ENCODE data around the gene ARSD.

DNA sequence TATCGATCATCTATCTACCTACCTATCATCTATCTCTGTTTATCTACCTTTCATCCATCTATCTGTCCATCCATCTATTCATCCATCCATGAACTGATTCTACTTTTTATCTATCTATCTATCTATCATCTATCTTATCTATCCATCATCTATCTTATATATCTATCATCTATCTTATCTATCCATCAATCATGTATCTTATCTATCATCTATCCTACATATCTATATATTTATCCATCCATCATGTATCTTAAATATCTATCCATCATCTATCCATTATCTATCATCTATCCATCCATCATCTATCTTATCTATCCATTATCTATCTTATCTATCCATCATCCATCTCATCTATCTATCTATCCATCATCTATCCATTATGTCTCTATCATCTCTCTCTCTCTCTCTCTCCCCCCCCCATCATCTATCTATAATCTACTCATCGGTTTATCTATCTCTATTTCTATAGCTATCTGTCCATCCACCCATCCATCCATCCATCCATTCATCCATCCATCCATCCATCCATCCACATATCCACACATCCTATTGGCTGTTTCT, 20.9 kb downstream of the ARSD start:
- TF ChIP-seq ZFP30 (CRISPR knock-in tag; IDR thresholded peaks at IDR 0.05) (no peak), CSRNP3 (CRISPR knock-in tag; IDR thresholded peaks at IDR 0.05) (no peak), TOX (CRISPR knock-in tag; IDR thresholded peaks at IDR 0.05; ENCODE audit: borderline replicate concordance) (no peak), ARNTL (CRISPR knock-in tag; IDR thresholded peaks at IDR 0.05; ENCODE audit: borderline replicate concordance, low read depth) (no peak), ZNF8 (CRISPR knock-in tag; IDR thresholded peaks at IDR 0.05) (no peak)
